Endothelial cell (in vitro differentiated cells): ENCODE results near the gene C11orf24. TPM values are rescaled to one million over a fixed set of nuclear protein-coding genes. Genes with fewer than 3 reads are reported as not detected.

Experiments
- DNase-seq: peaks from one replicate; pipeline ENCODE4 v3.0.0; 2021; ENCODE audit warnings: low spot score
- H3K27ac Mint-ChIP-seq: one replicate; pipeline ENCODE4 v1.8.0; 2021; ENCODE audit warnings: mixed read lengths, inconsistent platforms; ENCODE audit not compliant: unreplicated experiment
- H3K27me3 Mint-ChIP-seq: one replicate; pipeline ENCODE4 v1.8.0; 2021; ENCODE audit warnings: mild to moderate bottlenecking, moderate library complexity, mixed read lengths, inconsistent platforms; ENCODE audit not compliant: unreplicated experiment
- H3K36me3 Mint-ChIP-seq: one replicate; pipeline ENCODE4 v1.8.0; 2021; ENCODE audit warnings: mild to moderate bottlenecking, low read depth, mixed read lengths, inconsistent platforms; ENCODE audit not compliant: unreplicated experiment
- H3K4me1 Mint-ChIP-seq: one replicate; pipeline ENCODE4 v1.8.0; 2021; ENCODE audit warnings: mild to moderate bottlenecking, mixed read lengths, inconsistent platforms; ENCODE audit not compliant: unreplicated experiment
- H3K4me3 Mint-ChIP-seq: one replicate; pipeline ENCODE4 v1.8.0; 2021; ENCODE audit warnings: mild to moderate bottlenecking, mixed read lengths, inconsistent platforms; ENCODE audit not compliant: unreplicated experiment
- H3K9me3 Mint-ChIP-seq: one replicate; pipeline ENCODE4 v1.8.0; 2021; ENCODE audit warnings: mixed read lengths, inconsistent platforms; ENCODE audit not compliant: unreplicated experiment
- CTCF ChIP-seq: fragments of 200-600 bp; sonication (generic); IDR thresholded peaks from one replicate; pipeline ENCODE4 v1.5.0; 2021; ENCODE audit warnings: antibody characterized with exemption; ENCODE audit not compliant: unreplicated experiment
- total RNA-seq: library from RNA; stranded (reverse); fragmentation: NEBNext Ultra II Directional; extraction: Animal tissue kit (Norgen Biotek cat#: 25700); gene quantifications from one replicate; pipeline ENCODE4 v1.2.1, GENCODE V29; 2021; ENCODE audit not compliant: unreplicated experiment

Gene C11orf24
- total RNA-seq, 1 donor from 2014 or later = 9.4 TPM

- no peaks in the 10 kb centered on the region for H3K36me3 Mint-ChIP-seq
- DNase-seq = no peak
- H3K27ac Mint-ChIP-seq = no peak overlapping the region
- H3K9me3 Mint-ChIP-seq = no peaks in the 10 kb centered on the region
- H3K27me3 Mint-ChIP-seq = peaks cover 2% of the 10 kb centered on the region
- no peak overlapping the region for H3K4me3 Mint-ChIP-seq
- no peak for TF ChIP-seq CTCF
- H3K4me1 Mint-ChIP-seq = peaks cover 20% of the 10 kb centered on the region
Observed at GRCh38 chr11:68282141-68282860, 10.5 kb upstream of the C11orf24 start.

GRCh38 chr11:68279676-68280075 is 7.9 kb upstream of the C11orf24 start:
- no peak for TF ChIP-seq CTCF
- Mint-ChIP-seq H3K27ac (no peak overlapping the region), H3K27me3 (peaks cover 2% of the 10 kb centered on the region), H3K9me3 (no peaks in the 10 kb centered on the region), H3K4me3 (no peak overlapping the region), H3K36me3 (no peaks in the 10 kb centered on the region), H3K4me1 (peaks cover 20% of the 10 kb centered on the region)
- DNase-seq = no peak

GRCh38 chr11:68276861-68277260 is 5.1 kb upstream of the C11orf24 start:
- Mint-ChIP-seq H3K4me3 (no peak overlapping the region), H3K27me3 (peaks cover 4% of the 10 kb centered on the region), H3K27ac (no peak overlapping the region)

GRCh38 chr11:68275721-68276507 is 4.1 kb upstream of the C11orf24 start:
- Mint-ChIP-seq H3K36me3 (no peaks in the 10 kb centered on the region), H3K4me1 (peaks cover 11% of the 10 kb centered on the region), H3K27ac (no peak overlapping the region), H3K27me3 (peaks cover 4% of the 10 kb centered on the region), H3K9me3 (no peaks in the 10 kb centered on the region), H3K4me3 (no peak overlapping the region)
- TF ChIP-seq CTCF = no peak
- no peak for DNase-seq

More at GRCh38 chr11:68276861-68277260, 5.1 kb upstream of the C11orf24 start:
- no peak for DNase-seq
- Mint-ChIP-seq H3K9me3 (no peaks in the 10 kb centered on the region), H3K36me3 (no peaks in the 10 kb centered on the region), H3K4me1 (peaks cover 9% of the 10 kb centered on the region)
- TF ChIP-seq CTCF = no peak

GRCh38 chr11:68274306-68274705 is 2.5 kb upstream of the C11orf24 start:
- Mint-ChIP-seq H3K4me1 (peaks cover 9% of the 10 kb centered on the region), H3K9me3 (no peaks in the 10 kb centered on the region), H3K36me3 (no peaks in the 10 kb centered on the region), H3K27me3 (peaks cover 2% of the 10 kb centered on the region), H3K4me3 (no peak overlapping the region), H3K27ac (no peak overlapping the region)
- DNase-seq = no peak
- TF ChIP-seq CTCF = no peak
